Neuronal stem cell (in vitro differentiated cells): ENCODE measurements around the gene PLEKHM1.
"Not testable (repeated sequence)": the region's sequence is repeated elsewhere in the genome, so short reads cannot be mapped to it uniquely, and the experiment has no call there.

ENCODE experiments used
- DNase-seq: peaks from one replicate; pipeline ENCODE4 v3.0.0-alpha.2; 2013; ENCODE audit warnings: low spot score
- H2AFZ ChIP-seq: one replicate; pipeline ENCODE4 v1.6.1; 2013; ENCODE audit warnings: mild to moderate bottlenecking, low read length, inconsistent platforms
- H2AK5ac ChIP-seq: 2 replicates; pipeline ENCODE4 v1.6.1; 2013; ENCODE audit warnings: low read depth, mild to moderate bottlenecking, inconsistent platforms, low read length, moderate library complexity, mixed read lengths
- H2BK120ac ChIP-seq: 2 replicates; pipeline ENCODE4 v1.6.1; 2013; ENCODE audit warnings: low read depth, mild to moderate bottlenecking, inconsistent platforms, low read length, moderate library complexity, mixed read lengths
- H2BK12ac ChIP-seq: one replicate; pipeline ENCODE4 v1.6.1; 2013; ENCODE audit warnings: low read length, inconsistent platforms
- H2BK15ac ChIP-seq: 2 replicates; pipeline ENCODE4 v1.6.1; 2013; ENCODE audit warnings: mild to moderate bottlenecking, low read length, inconsistent platforms, mixed read lengths
- H2BK5ac ChIP-seq: one replicate; pipeline ENCODE4 v1.6.1; 2013; ENCODE audit warnings: inconsistent platforms, mild to moderate bottlenecking, low read length, moderate library complexity
- H3K14ac ChIP-seq: one replicate; pipeline ENCODE4 v1.6.1; 2013; ENCODE audit warnings: low read length, inconsistent platforms
- H3K18ac ChIP-seq: 2 replicates; pipeline ENCODE4 v1.6.1; 2013; ENCODE audit warnings: low read length, inconsistent platforms
- H3K23ac ChIP-seq: 2 replicates; pipeline ENCODE4 v1.6.1; 2013; ENCODE audit warnings: low read depth, mild to moderate bottlenecking, mixed read lengths, low read length, inconsistent platforms; ENCODE audit not compliant: poor library complexity
- H3K27ac ChIP-seq: replicated peaks from 3 replicates; pipeline ENCODE4 v1.5.1; 2013; ENCODE audit warnings: low read length, inconsistent platforms
- H3K27me3 ChIP-seq, 3 experiments: 2 replicates each; pipeline ENCODE4 v1.6.1; 2013; ENCODE audit warnings: low read length in 3 of 3, mild to moderate bottlenecking in 2 of 3, inconsistent platforms in 1 of 3, low read depth in 1 of 3, mixed read lengths in 1 of 3, moderate library complexity in 1 of 3; ENCODE audit not compliant: control insufficient read depth in 3 of 3, insufficient read depth in 3 of 3
- H3K36me3 ChIP-seq, 2 donors: replicated peaks in 1 of 2; 2 replicates each; pipeline ENCODE4 v1.6.1; 2013; ENCODE audit warnings: low read length in 2 of 2; ENCODE audit not compliant: control insufficient read depth in 2 of 2, insufficient read depth in 2 of 2
- H3K4ac ChIP-seq: 2 replicates; pipeline ENCODE4 v1.6.1; 2013; ENCODE audit warnings: inconsistent platforms, mild to moderate bottlenecking, low read length, moderate library complexity
- H3K4me1 ChIP-seq, 2 donors: 1 replicate in 1 of 2; 2 replicates in 1 of 2; pipeline ENCODE4 v1.6.1; 2013; ENCODE audit warnings: low read length in 2 of 2, low read depth in 1 of 2; ENCODE audit not compliant: control insufficient read depth in 2 of 2, insufficient read depth in 1 of 2
- H3K4me2 ChIP-seq: one replicate; pipeline ENCODE4 v1.6.1; 2013; ENCODE audit warnings: mild to moderate bottlenecking, low read length, inconsistent platforms; ENCODE audit not compliant: insufficient read depth, poor library complexity, severe bottlenecking
- H3K4me3 ChIP-seq, 2 donors: 2 replicates each; pipeline ENCODE4 v1.5.1; 2013; ENCODE audit warnings: low read length in 2 of 2, mild to moderate bottlenecking in 2 of 2, inconsistent platforms in 1 of 2, moderate library complexity in 1 of 2
- H3K79me1 ChIP-seq: one replicate; pipeline ENCODE4 v1.6.1; 2013; ENCODE audit warnings: low read depth, mild to moderate bottlenecking, inconsistent platforms, low read length, moderate library complexity
- H3K9ac ChIP-seq: one replicate; pipeline ENCODE4 v1.6.1; 2013; ENCODE audit warnings: mild to moderate bottlenecking, low read depth, low read length, inconsistent platforms; ENCODE audit not compliant: poor library complexity
- H3K9me3 ChIP-seq, 2 donors: replicated peaks in 1 of 2; 2 replicates each; pipeline versions ENCODE3 to v1.6.1; 2013; ENCODE audit warnings: low read length in 2 of 2, mild to moderate bottlenecking in 2 of 2, inconsistent platforms in 1 of 2, low read depth in 1 of 2, mixed read lengths in 1 of 2, moderate library complexity in 1 of 2; ENCODE audit not compliant: control insufficient read depth in 2 of 2, insufficient read depth in 1 of 2
- H4K8ac ChIP-seq: one replicate; pipeline ENCODE4 v1.6.1; 2013; ENCODE audit warnings: low read depth, mild to moderate bottlenecking, inconsistent platforms, low read length, moderate library complexity
- H4K91ac ChIP-seq: one replicate; pipeline ENCODE4 v1.6.1; 2013; ENCODE audit warnings: low read length, low read depth, mild to moderate bottlenecking, inconsistent platforms; ENCODE audit not compliant: poor library complexity
- WGBS, 2 donors: extraction: QIAGEN DNeasy Blood & Tissue Kit; methylation state at CpG; one replicate each; pipeline ENCODE4 v1.1.7; 2013; ENCODE audit warnings: missing lambda C conversion rate in 2 of 2, mixed read lengths in 1 of 2; ENCODE audit not compliant: insufficient read length in 2 of 2, insufficient replicate concordance in 1 of 2; ENCODE audit errors: extremely low coverage in 2 of 2; 5-methylcytosine and 5-hydroxymethylcytosine counted together

Gene PLEKHM1

GRCh38 chr17:45468293-45469203, 22.0 kb downstream of the PLEKHM1 start:
- H3K4me3 ChIP-seq, H3K18ac ChIP-seq, H3K9ac ChIP-seq, H3K27me3 ChIP-seq, H3K4ac ChIP-seq, H4K8ac ChIP-seq, H4K91ac ChIP-seq, H2AK5ac ChIP-seq, H2BK15ac ChIP-seq, H2BK12ac ChIP-seq, DNase-seq, H2BK120ac ChIP-seq, H3K23ac ChIP-seq, H2AFZ ChIP-seq, H3K14ac ChIP-seq, H3K27ac ChIP-seq, H3K9me3 ChIP-seq, H2BK5ac ChIP-seq, H3K36me3 ChIP-seq, H3K4me1 ChIP-seq, H3K4me2 ChIP-seq, H3K79me1 ChIP-seq: not testable (repeated sequence)
- WGBS, 2 donors: no CpG with 5 or more reads among the region's 14 CpGs

GRCh38 chr17:45461524-45462327, 28.8 kb downstream of the PLEKHM1 start:
- not testable (repeated sequence) for H4K91ac ChIP-seq, H2BK12ac ChIP-seq, H3K27me3 ChIP-seq, H2BK5ac ChIP-seq, H3K9ac ChIP-seq, DNase-seq, H3K23ac ChIP-seq, H3K27ac ChIP-seq, H2BK120ac ChIP-seq, H4K8ac ChIP-seq, H3K4ac ChIP-seq, H3K36me3 ChIP-seq, H2AK5ac ChIP-seq, H2BK15ac ChIP-seq, H3K18ac ChIP-seq, H3K4me1 ChIP-seq, H3K4me2 ChIP-seq, H3K79me1 ChIP-seq, H2AFZ ChIP-seq, H3K14ac ChIP-seq, H3K4me3 ChIP-seq, H3K9me3 ChIP-seq
- no CpG with 5 or more reads among the region's 8 CpGs for WGBS, 2 donors

GRCh38 chr17:45460422-45460821, 30.1 kb downstream of the PLEKHM1 start:
- H3K9ac ChIP-seq, H3K4ac ChIP-seq, H3K27me3 ChIP-seq, H3K4me2 ChIP-seq, H3K36me3 ChIP-seq, H3K23ac ChIP-seq, H3K14ac ChIP-seq, H2BK12ac ChIP-seq, H3K9me3 ChIP-seq, H3K4me1 ChIP-seq, H3K18ac ChIP-seq, H2AK5ac ChIP-seq, H3K79me1 ChIP-seq, DNase-seq, H4K8ac ChIP-seq, H2AFZ ChIP-seq, H2BK120ac ChIP-seq, H3K27ac ChIP-seq, H3K4me3 ChIP-seq, H4K91ac ChIP-seq, H2BK15ac ChIP-seq, H2BK5ac ChIP-seq: not testable (repeated sequence)
- no CpG with 5 or more reads among the region's 5 CpGs for WGBS, 2 donors

- not testable (repeated sequence) for H3K9me3 ChIP-seq, H3K4ac ChIP-seq, H3K27me3 ChIP-seq, H3K36me3 ChIP-seq, H4K91ac ChIP-seq, H2BK15ac ChIP-seq, H3K18ac ChIP-seq, H2AFZ ChIP-seq, H3K79me1 ChIP-seq, H3K4me2 ChIP-seq, H2AK5ac ChIP-seq, H4K8ac ChIP-seq, DNase-seq, H3K27ac ChIP-seq, H3K14ac ChIP-seq, H3K4me1 ChIP-seq, H2BK5ac ChIP-seq, H2BK12ac ChIP-seq, H3K4me3 ChIP-seq, H3K23ac ChIP-seq, H2BK120ac ChIP-seq, H3K9ac ChIP-seq
- WGBS, 2 donors: no CpG with 5 or more reads among the region's 8 CpGs
These were observed 36.2 kb downstream of the PLEKHM1 start for GRCh38 chr17:45454341-45454740.
